NCI-H345 (cell line): ENCODE data around the gene RNF43.

Source experiments
- DNase-seq: peaks from one replicate; lab custom pipeline; 2025; lab: John Stamatoyannopoulos, UW

RNF43 gene

GRCh38 chr17:58381124-58382035 is 36.0 kb downstream of the RNF43 start:
- no peak for DNase-seq

- no peak for DNase-seq
Measured at GRCh38 chr17:58380207-58381123, 36.9 kb downstream of the RNF43 start.

GRCh38 chr17:58379511-58379824 is 37.9 kb downstream of the RNF43 start:
- DNase-seq: no peak

- no peak for DNase-seq
Measured at GRCh38 chr17:58378733-58379510, 38.4 kb downstream of the RNF43 start.

GRCh38 chr17:58377661-58378060 is 39.7 kb downstream of the RNF43 start:
- no peak for DNase-seq

GRCh38 chr17:58377093-58377601 is 40.2 kb downstream of the RNF43 start:
- DNase-seq: no peak

GRCh38 chr17:58376472-58377000 is 40.8 kb downstream of the RNF43 start:
- DNase-seq: no peak

- DNase-seq: no peak
Measured at GRCh38 chr17:58375811-58376210, 41.5 kb downstream of the RNF43 start.

- DNase-seq: no peak
Measured at GRCh38 chr17:58375256-58375655, 42.1 kb downstream of the RNF43 start.

GRCh38 chr17:58373923-58374322 is 43.4 kb downstream of the RNF43 start:
- DNase-seq: no peak

GRCh38 chr17:58373003-58373402 is 44.3 kb downstream of the RNF43 start:
- DNase-seq: no peak

GRCh38 chr17:58371300-58371950 is 45.9 kb downstream of the RNF43 start:
- no peak for DNase-seq

GRCh38 chr17:58370716-58371115 is 46.6 kb downstream of the RNF43 start:
- no peak for DNase-seq

GRCh38 chr17:58370309-58370708 is 47.0 kb downstream of the RNF43 start:
- no peak for DNase-seq

GRCh38 chr17:58369214-58370031 is 47.9 kb downstream of the RNF43 start:
- DNase-seq: no peak

GRCh38 chr17:58368860-58369213 is 48.5 kb downstream of the RNF43 start:
- DNase-seq: no peak
